NB4 (cell line): Measurements from ENCODE around the gene TTYH3.

ENCODE experiments used
- MYC ChIP-seq: IDR thresholded peaks from 2 replicates; pipeline ENCODE4 v1.6.1; 2011; ENCODE audit warnings: low read depth, low read length
- POLR2A ChIP-seq: IDR thresholded peaks from 2 replicates; pipeline ENCODE4 v1.6.1; 2011; ENCODE audit warnings: mild to moderate bottlenecking; ENCODE audit not compliant: insufficient read length; ENCODE audit errors: extremely low read depth
- TF ChIP-seq, protein P1 (sequence below): IDR thresholded peaks from one replicate; pipeline ENCODE4 v1.5.1; 2012; ENCODE audit warnings: low read depth, low read length

GRCh38 chr7:2668401-2668800 lies 36.6 kb downstream of the TTYH3 start:
- TF ChIP-seq POLR2A (no peak), MYC (no peak)
- TF ChIP-seq, protein P1, sequence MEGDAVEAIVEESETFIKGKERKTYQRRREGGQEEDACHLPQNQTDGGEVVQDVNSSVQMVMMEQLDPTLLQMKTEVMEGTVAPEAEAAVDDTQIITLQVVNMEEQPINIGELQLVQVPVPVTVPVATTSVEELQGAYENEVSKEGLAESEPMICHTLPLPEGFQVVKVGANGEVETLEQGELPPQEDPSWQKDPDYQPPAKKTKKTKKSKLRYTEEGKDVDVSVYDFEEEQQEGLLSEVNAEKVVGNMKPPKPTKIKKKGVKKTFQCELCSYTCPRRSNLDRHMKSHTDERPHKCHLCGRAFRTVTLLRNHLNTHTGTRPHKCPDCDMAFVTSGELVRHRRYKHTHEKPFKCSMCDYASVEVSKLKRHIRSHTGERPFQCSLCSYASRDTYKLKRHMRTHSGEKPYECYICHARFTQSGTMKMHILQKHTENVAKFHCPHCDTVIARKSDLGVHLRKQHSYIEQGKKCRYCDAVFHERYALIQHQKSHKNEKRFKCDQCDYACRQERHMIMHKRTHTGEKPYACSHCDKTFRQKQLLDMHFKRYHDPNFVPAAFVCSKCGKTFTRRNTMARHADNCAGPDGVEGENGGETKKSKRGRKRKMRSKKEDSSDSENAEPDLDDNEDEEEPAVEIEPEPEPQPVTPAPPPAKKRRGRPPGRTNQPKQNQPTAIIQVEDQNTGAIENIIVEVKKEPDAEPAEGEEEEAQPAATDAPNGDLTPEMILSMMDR, result no peak
